Right atrium auricular region (tissue), 2 donors: ENCODE results near the gene HECTD2. TPM values are rescaled to one million over a fixed set of nuclear protein-coding genes. Genes with fewer than 3 reads are reported as not detected.
"Not testable (repeated sequence)": the region's sequence is repeated elsewhere in the genome, so short reads cannot be mapped to it uniquely, and the experiment has no call there.

ENCODE experiments used
- DNase-seq: peaks from one replicate; pipeline ENCODE4 v3.0.0-alpha.2; 2019; ENCODE audit warnings: low spot score
- H3K27ac ChIP-seq, 2 donors: fragments of 200-600 bp; sonication (generic); 1 replicate in 1 of 2; 2 replicates in 1 of 2; pipeline ENCODE4 v1.5.1; 2016 to 2019
- H3K27me3 ChIP-seq, 2 donors: fragments of 200-600 bp; sonication (generic); one replicate each; pipeline versions ENCODE4 v1.5.1 to v1.6.0; 2017 to 2019
- H3K36me3 ChIP-seq: fragments of 200-600 bp; sonication (generic); one replicate; pipeline ENCODE4 v1.5.1; 2016
- H3K4me1 ChIP-seq, 2 donors: fragments of 200-600 bp; sonication (generic); one replicate each; pipeline versions ENCODE4 v1.5.1 to v1.6.0; 2017 to 2019
- H3K4me3 ChIP-seq, 2 donors: fragments of 200-600 bp; sonication (generic); 1 replicate in 1 of 2; 2 replicates in 1 of 2; pipeline ENCODE4 v1.5.1; 2017 to 2019; ENCODE audit warnings: mild to moderate bottlenecking in 1 of 2, moderate library complexity in 1 of 2
- H3K9me3 ChIP-seq, 2 donors: fragments of 200-600 bp; sonication (generic); one replicate each; pipeline ENCODE4 v1.5.1; 2019
- CTCF ChIP-seq, 2 donors: fragments of 200-600 bp; sonication (generic); IDR thresholded peaks; one replicate each; pipeline ENCODE4 v1.5.1; 2019; ENCODE audit warnings: antibody characterized with exemption in 2 of 2
- total RNA-seq, 2 donors: library from RNA; depleted of rRNA; stranded (reverse); fragments of >200 nt; gene quantifications; one replicate each; pipeline ENCODE4 v1.1.0, GENCODE V29; 2016

HECTD2 gene
- total RNA-seq, 2 donors from 2014 or later, result 6.9 TPM

- no peak for DNase-seq
- no peak for TF ChIP-seq CTCF (IDR thresholded peaks at IDR 0.05)
- Histone ChIP-seq H3K4me1 (peaks cover 0 to 3% of the 10 kb centered on the region in 2 donors), H3K4me3 (no peak overlapping the region), H3K27ac (peak overlapping the region in 1 of 2 donors; percentile 65), H3K9me3 (no peaks in the 10 kb centered on the region), H3K27me3 (no peaks in the 10 kb centered on the region), H3K36me3 (no peaks in the 10 kb centered on the region)
Observed at GRCh38 chr10:91367558-91367957, 42.6 kb upstream of the HECTD2 start.

GRCh38 chr10:91369978-91370589, 40.1 kb upstream of the HECTD2 start:
- not testable (repeated sequence) for DNase-seq, H3K27ac ChIP-seq
- TF ChIP-seq CTCF (IDR thresholded peaks at IDR 0.05), result peak in 1 of 2 donors; percentile 58

GRCh38 chr10:91374052-91374451, 36.1 kb upstream of the HECTD2 start:
- no peaks in the 10 kb centered on the region for H3K36me3 ChIP-seq
- no peak overlapping the region for H3K27ac ChIP-seq
- no peak overlapping the region for H3K4me3 ChIP-seq
- TF ChIP-seq CTCF (IDR thresholded peaks at IDR 0.05), result no peak
- H3K9me3 ChIP-seq, result peaks cover 5 to 32% of the 10 kb centered on the region in 2 donors
- no peaks in the 10 kb centered on the region for H3K27me3 ChIP-seq
- H3K4me1 ChIP-seq, result no peaks in the 10 kb centered on the region
- no peak for DNase-seq

More at GRCh38 chr10:91369978-91370589, 40.1 kb upstream of the HECTD2 start:
- not testable (repeated sequence) for H3K4me1 ChIP-seq, H3K4me3 ChIP-seq, H3K27me3 ChIP-seq, H3K36me3 ChIP-seq
- H3K9me3 ChIP-seq, result peaks cover 0 to 24% of the 10 kb centered on the region in 2 donors

GRCh38 chr10:91378061-91378460, 32.1 kb upstream of the HECTD2 start:
- DNase-seq, result no peak
- TF ChIP-seq CTCF (IDR thresholded peaks at IDR 0.05), result no peak
- H3K36me3 ChIP-seq, result no peaks in the 10 kb centered on the region
- H3K9me3 ChIP-seq, result peaks cover 5 to 28% of the 10 kb centered on the region in 2 donors
- no peak overlapping the region for H3K4me3 ChIP-seq
- no peak overlapping the region for H3K27ac ChIP-seq
- peaks cover 0 to 12% of the 10 kb centered on the region in 2 donors for H3K4me1 ChIP-seq
- H3K27me3 ChIP-seq, result no peaks in the 10 kb centered on the region

- no peak for DNase-seq
- H3K4me3 ChIP-seq, result peak overlapping the region in 1 of 2 donors; percentile 19
- H3K9me3 ChIP-seq, result peaks cover under 1 to 5% of the 10 kb centered on the region in 2 donors
- peaks cover 0 to 12% of the 10 kb centered on the region in 2 donors for H3K4me1 ChIP-seq
- H3K36me3 ChIP-seq, result no peaks in the 10 kb centered on the region
- H3K27ac ChIP-seq, result peak overlapping the region in 1 of 2 donors; percentile 67
- H3K27me3 ChIP-seq, result no peaks in the 10 kb centered on the region
- TF ChIP-seq CTCF (IDR thresholded peaks at IDR 0.05), result no peak
Observed at GRCh38 chr10:91380873-91381256, 29.3 kb upstream of the HECTD2 start.
